Inflammatory macrophage (primary cell): ENCODE results near the gene MBD6.
"Not testable (repeated sequence)": the region's sequence is repeated elsewhere in the genome, so short reads cannot be mapped to it uniquely, and the experiment has no call there.

Experiments used
- DNase-seq, 2 donors: peaks; one replicate each; pipeline ENCODE4 v3.0.0-alpha.2; 2020 to 2022

Gene MBD6

GRCh38 chr12:57515408-57515933 lies 7.2 kb upstream of the MBD6 start:
- no peak for DNase-seq

GRCh38 chr12:57515934-57516541 lies 6.6 kb upstream of the MBD6 start:
- DNase-seq: no peak

- no peak for DNase-seq
Observed at GRCh38 chr12:57516617-57517153, 5.9 kb upstream of the MBD6 start.

GRCh38 chr12:57517187-57517586 lies 5.4 kb upstream of the MBD6 start:
- no peak for DNase-seq

GRCh38 chr12:57517718-57518117 lies 4.9 kb upstream of the MBD6 start:
- not testable (repeated sequence) for DNase-seq

GRCh38 chr12:57518176-57518919 lies 4.3 kb upstream of the MBD6 start:
- no peak for DNase-seq

GRCh38 chr12:57518920-57519795 lies 3.5 kb upstream of the MBD6 start:
- peak; percentile 32 to 56 for DNase-seq

- peak in 1 of 2 donors; percentile 64 for DNase-seq
Observed at GRCh38 chr12:57519796-57520052, 2.9 kb upstream of the MBD6 start.

- peak; percentile 99 for DNase-seq
Observed at GRCh38 chr12:57520053-57520818, 2.4 kb upstream of the MBD6 start, which contains the start of gene DDIT3. Gene DDIT3, minus strand, starts transcription at chr12:57520514. Its CDS starts 3,108 bp downstream, at chr12:57517406.

- no peak for DNase-seq
Observed at GRCh38 chr12:57521525-57522010, 1.1 kb upstream of the MBD6 start.

- peak; percentile 68 to 79 for DNase-seq
Observed at GRCh38 chr12:57522887-57523705, 472 bp downstream of the MBD6 start.

GRCh38 chr12:57523706-57524614 lies 1.3 kb downstream of the MBD6 start:
- no peak for DNase-seq

- no peak for DNase-seq
Observed at GRCh38 chr12:57524814-57525614, 2.4 kb downstream of the MBD6 start.

- DNase-seq: no peak
Observed at GRCh38 chr12:57525615-57526383, 3.2 kb downstream of the MBD6 start.

GRCh38 chr12:57526477-57527126 lies 4.0 kb downstream of the MBD6 start:
- DNase-seq: no peak

GRCh38 chr12:57527184-57527583 lies 4.6 kb downstream of the MBD6 start:
- DNase-seq: no peak

- DNase-seq: no peak
Observed at GRCh38 chr12:57528176-57528575, 5.6 kb downstream of the MBD6 start.
